Kasumi-1 (cell line): ENCODE data around the gene CIAO3.

Experiments used
- DNase-seq, 2 experiments: peaks; one replicate each; lab custom pipeline; 2025; lab: John Stamatoyannopoulos, UW

The CIAO3 gene

DNA sequence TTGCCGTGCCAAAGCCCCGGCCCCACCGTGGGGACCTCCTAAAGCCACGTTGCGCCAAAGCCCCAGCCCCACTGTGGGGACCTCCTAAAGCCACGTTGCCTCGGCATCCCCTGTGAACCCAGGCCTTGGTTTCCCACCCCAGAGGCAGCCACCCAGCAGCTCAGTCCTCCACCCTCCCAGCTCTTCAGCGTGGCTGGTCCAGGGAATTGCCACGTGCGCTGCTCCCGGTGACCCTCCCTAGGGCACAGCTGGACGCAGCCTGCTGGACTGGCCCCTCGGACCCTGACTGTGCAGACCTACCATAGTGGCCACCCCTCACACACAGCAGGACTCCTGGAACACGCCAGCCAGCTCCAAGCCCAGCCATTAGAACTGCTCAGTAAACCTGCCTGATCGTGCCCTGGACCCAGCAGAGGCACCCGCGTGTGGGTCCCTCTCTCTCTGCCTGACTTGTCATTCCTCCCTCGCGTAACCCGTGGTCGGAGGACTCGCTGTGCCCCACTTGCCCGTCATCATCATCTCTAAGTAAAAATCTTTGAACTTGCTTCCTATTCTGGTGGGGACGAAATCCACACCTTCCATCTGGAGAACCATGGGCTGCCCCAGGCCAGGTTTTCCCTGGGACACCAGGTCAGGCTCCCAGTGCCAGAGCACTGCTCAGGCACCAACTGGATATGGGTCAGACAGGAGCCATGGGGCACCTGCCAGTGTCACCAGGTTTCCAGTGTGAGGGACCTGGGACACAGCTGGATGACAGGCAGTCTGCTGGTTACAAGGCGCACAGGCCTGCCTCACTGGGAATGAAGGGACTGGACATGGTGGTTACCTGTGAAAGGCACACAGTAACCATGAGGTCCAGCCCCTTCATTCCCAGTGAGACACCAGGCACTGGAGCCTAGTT, 5.6 kb downstream of the CIAO3 start:
- no peak for DNase-seq

DNA sequence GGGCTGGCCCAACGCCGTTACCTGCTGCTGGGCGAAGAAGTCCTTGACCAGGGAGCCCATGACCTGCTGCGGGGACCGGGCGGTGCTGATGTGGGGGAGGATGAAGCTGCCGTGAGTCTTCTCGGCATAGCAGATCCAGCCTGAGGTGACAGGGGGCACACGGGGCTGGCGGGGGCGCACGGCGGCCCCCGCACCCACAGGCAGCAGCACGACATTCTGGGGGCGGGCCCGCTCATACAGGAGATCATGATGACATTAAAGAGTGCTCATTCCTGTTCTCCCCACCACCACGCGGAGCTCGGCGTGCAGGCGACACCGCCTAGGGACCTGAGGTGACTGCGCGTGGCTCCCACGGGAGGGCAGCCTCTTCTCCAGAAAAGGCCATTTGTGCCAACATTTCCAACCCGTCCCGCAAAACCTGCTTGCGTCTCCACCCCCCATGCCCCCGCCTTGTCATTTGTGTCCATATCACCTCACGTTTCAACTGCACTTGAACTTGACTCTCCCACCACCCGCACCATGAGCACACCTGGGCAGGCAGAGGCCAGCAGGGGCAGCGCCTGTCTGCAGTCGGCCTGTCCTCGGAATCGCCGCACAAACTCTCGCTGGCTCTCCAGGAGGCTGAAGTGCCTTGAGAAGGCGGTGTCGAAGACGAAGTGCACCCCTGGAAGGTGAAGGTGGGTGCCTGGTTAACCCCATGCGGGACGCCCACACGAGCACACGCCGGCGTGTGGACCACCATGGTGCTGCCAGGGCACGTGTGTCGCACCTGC, 6.4 kb downstream of the CIAO3 start:
- DNase-seq: no peak

DNA sequence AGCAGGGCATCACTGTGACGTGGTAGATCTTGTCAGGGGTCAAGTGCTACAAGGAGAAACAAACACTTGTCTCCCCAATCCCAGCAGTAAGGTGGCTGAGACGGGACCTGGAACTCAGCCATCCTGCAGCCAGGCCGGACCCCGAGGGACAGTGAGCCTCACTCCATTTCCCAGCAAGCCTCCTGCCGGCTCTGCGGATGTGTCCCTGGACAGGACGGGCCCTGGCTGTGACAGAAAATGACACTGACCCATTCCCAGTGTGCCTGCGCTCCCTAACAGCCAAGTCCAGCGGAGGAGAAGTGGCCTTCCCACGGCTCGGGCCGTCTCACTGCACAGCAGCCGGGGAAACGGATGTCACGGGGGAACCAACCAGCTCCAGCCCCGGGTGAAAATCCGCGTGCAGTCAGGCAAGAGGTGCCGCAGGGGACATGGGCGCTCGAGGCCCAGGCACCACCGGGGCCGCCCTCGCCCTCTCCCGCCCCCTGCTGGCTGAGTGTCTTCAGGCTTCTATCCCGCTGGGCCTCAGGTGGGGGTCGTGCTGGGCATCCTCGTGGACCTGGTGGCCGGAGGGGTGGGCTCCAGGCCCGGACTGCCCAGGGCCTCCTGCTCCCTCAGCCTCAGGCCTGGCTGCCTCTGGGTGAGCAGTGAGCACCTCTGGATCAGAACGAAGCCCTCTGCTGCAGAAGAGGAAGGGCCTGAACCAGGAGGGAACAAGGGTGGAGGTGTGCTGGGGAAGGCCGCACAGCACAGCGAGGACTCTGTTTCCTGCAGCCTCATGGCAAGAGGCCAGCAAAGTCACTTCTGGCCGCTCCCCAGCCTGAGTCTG, 7.2 kb downstream of the CIAO3 start:
- no peak for DNase-seq

DNA sequence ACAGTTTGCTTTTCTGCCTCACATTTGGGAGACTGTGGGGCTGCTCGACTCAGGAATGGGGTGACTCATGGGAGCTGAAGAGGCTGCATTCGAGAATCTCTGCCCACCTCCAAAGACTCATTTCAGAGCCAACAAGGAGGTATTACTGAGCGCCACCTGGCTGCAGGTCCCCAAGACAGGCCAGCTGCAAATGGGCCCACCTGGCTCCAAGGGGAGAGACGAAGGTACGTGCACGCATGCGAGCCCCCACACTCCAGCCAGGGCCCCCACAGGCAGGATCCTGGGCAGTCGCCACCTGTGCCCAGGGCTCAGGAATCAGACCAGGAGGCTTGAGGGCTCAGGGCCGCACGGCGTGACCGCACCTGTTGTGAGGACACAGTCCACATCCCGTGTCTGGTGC, 7.9 kb downstream of the CIAO3 start:
- no peak for DNase-seq

DNA sequence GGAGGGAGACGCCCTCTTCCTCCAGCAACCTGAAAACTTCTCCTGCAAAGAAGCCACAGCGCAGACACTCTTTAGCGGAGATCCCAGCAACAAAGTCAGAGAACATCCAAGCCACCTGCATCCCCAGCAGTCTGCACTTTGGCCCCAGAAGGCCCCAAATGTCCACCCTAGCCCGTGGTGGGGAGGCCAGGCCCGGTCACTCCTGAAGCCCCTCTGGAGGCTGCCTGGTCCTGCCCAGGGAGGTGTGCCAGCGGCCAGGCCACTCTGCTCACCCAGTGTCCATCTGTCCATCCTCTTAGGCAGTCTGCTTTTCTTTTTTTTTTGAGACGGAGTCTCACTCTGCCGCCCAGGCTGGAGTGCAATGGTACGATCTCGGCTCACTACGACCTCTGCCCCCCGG, 8.5 kb downstream of the CIAO3 start:
- DNase-seq: no peak

DNA sequence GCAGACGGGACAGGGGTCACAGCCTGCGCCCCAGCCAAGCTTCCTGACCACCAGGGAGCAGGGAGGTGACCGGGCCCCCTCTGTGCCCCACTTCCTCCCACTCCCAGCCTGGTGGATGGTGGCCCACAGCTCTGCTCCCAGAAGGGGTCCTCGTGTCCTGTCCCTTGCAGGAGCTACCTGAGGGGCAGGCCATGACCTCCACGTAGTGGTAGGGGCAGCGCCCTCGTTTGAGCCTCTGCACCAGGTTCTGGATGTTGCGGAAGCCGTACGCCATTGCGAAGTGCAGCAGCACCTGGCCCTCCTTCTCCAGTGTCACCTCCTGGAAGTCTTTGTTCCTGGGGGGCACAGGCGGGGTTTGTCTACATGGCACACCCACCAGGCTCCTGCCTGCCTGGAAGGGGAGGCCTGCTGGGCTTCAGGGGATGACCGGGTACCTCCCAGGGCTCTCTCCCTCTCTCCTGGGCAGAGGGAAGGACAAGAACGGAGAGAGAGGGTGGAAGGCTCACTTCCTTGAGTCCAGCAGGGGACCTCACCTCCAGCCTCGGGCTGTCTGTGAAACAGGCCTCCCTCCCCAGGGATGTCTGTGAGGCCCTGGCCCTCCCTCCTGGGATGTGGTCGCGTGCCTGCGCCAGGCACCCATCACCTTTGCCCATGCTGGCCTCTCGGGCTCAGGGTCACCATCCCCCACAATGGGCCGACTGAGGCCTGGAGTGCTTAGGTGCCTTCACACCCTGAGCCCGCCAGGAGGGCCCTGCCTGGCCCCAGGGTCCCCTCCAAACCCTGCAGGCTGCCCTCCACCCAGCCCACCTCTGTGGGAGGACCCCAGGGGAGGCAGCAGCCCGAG, 9.9 kb downstream of the CIAO3 start:
- DNase-seq: no peak

DNA sequence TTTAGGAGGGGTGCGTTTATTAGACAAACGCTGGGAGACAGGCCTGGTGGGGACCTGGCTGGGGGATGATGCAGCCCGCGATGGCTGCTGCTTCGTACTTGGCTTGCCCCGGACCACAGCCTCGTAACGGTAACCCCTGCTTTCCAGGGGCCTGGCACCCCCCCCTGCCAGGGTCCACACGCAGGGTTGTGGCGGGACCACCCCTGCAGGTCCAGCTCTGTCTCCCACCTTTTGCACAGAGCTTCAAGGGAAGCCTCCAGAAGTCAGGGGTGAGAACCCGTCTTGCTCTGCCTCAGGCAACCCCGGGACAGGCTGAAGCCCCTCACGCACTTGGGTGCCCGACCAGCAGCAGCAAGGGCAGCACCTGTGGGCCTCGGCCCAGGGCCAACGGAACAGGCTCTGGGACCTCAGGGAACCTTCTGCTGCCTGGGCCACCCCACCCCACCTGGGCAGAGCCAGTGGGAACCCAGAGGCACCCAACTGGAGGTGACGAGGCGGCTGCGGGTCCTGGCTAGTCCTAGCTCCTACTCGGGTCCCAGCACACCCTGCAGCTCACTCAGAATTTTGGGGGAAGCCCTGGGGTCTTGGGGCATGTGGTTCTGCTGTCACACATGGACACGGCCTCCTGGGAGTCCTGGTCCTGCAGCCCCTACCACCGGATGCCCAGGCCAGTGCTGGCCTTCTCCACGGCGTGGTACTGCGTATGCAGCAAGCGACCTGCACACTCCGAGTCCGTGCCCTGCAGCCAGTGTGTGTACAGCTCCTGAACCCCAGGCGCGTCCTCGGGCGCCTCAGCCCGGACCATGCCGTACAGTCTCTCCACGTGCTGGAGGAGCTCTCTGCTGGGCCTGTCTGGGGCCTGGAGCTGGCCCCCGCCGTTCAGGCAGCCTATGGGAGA, 10.8 kb downstream of the CIAO3 start:
- DNase-seq: no peak

DNA sequence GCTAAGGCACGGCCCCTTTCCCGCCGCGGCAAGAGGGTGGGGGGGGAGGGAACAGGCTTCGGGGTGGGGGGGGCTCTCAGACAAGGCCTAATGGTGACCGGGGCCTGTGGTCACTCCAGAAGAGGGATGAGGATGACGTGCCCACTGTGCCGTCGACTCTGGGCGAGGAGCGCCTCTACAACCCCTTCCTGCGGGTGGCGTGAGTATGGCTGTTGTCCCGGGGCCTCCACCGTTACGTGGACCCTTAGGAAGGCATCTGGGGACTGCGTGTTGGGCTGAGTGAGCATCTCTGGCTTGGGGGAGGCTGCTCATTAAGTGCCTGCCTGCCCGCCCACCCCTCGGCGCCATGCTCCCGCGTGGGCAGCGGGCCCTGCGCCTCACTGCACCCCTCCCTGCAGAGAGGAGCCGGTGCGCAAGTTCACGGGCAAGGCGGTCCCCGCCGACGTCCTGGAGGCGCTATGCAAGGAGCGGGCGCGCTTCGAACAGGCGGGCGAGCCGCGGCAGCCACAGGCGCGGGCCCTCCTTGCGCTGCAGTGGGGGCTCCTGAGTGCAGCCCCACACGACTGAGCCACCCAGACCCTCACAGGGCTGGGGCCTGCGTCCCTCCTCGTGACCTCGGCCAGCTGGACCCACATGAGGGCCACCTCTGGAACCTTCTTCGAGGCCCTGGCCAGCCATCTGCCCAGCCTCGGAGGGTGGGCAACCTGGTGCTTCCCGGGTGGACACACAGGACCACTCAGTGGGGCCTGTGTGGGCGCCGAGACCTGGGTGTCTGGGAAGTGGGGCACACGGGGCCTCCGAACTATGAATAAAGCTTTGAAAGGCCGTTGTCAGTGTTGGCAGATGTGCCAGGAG, 11.7 kb downstream of the CIAO3 start:
- no peak for DNase-seq

DNA sequence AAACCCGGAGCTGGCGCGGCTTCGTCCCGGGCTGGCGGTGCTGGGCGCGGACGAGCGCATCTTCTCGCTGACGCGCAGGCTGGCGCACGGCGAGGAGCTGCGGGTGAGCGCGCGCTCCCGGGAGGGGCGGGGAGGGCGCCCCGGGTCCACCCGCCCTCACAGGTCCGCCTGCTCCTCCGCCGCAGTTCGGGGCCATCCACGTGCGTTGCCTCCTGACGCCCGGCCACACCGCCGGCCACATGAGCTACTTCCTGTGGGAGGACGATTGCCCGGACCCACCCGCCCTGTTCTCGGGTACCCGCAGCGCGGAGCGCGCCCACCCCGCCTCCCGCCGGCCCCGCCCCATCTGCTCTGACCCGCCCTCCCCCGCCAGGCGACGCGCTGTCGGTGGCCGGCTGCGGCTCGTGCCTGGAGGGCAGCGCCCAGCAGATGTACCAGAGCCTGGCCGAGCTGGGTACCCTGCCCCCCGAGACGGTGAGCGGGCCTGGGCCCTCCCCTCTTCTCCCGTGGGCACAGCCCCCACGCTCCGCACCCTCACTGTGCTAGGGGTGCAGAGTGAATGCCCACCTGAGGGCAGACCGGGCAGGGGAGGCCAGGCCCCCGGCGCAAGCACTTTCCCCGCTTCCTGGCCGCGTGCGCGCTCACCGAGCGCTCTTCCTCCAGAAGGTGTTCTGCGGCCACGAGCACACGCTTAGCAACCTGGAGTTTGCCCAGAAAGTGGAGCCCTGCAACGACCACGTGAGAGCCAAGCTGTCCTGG, 12.5 kb downstream of the CIAO3 start:
- DNase-seq: no peak

DNA sequence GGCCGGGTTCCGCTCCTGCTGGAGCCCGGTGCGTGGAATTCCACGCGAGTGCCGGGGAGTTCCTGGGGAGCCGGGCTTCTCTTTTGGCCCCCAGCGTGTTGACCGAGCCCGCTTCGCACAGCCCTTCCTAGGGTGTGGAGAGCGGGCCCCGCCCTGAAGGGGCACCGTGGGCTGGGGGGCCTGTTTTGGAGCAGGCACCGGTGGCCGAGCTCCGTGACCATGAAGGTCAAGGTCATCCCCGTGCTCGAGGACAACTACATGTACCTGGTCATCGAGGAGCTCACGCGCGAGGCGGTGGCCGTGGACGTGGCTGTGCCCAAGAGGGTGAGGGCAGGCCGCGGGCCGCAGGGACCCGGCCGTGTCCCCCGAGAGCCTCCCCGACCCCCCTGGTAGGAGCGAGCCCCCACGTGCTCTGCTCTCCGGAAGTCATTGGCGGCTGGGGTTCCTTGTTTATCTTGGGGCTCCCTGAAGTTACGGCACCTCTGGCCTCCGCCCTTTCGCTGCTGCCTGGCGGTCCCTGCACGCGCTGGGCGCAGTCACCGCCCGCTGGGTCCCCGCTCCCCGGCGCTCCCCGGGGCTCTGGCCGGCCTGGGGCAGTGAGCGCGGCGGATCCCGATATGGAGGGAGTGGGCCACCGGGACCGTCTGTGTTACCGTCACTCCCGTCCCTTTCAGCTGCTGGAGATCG, 13.4 kb downstream of the CIAO3 start:
- no peak for DNase-seq

DNA sequence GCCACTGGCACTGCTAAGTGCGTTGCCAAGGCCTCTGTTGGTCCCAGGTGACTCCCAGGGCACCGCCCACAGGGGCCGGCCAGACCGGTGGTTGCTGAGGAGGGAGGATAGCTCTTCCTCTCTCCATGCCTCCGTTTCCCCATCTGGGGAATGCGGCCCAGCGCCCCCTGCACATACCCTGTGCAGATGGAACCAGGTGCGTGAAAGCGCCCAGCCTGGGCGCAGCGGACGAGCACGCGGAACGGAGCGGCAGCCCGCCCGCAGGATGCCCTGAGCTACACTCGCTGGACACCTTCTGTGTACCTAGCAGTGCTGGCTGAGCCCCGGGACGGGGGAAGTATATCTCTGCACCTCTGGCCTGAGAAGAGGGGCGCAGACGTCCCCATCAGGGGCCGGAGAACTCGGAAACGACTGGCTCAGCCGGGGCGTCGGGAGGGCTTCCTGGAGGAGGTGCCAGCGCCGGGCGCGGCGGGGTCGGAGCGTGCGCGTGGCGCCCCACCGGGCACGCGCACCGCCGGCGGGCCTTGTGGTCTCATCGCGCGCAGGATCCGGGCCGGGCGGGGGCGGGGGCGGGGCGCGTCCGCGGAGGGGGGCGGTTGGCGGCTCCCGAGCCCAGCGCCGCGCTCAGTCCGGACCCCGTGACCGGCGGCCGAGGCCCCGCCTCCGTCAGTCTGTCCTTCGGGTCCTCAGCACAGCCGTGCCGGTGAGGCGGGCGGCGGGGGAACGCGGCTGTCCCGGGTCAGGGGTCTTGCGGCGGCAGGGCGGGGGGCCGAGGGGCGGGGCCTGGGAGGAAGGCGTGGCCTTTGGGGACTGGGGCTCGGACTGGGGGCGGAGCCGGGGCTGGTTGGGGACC, 14.1 kb downstream of the CIAO3 start, which contains the start of the genes CCDC78 and HAGHL:
Gene CCDC78 (minus strand): TSS at position 6 of the 853 bp plus-strand sequence. CDS start 76 bp downstream, outside the sequence.
Gene HAGHL (plus strand): TSS at position 669 of the 853 bp plus-strand sequence. CDS start 404 bp downstream, outside the sequence.
- DNase-seq: no peak

DNA sequence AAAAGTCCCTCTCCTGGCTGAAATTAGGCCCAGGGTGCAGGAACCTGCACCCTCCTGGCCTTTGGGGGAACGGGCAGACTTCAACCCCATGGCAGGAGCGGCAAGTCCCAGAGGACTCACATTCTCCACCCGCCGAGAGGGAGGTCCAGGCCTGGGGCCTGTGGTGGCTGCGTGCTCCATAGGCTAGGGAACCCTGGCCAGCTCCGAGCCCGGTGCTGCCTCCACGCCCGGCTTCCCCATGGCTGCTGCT, 14.7 kb downstream of the CIAO3 start:
- no peak for DNase-seq

DNA sequence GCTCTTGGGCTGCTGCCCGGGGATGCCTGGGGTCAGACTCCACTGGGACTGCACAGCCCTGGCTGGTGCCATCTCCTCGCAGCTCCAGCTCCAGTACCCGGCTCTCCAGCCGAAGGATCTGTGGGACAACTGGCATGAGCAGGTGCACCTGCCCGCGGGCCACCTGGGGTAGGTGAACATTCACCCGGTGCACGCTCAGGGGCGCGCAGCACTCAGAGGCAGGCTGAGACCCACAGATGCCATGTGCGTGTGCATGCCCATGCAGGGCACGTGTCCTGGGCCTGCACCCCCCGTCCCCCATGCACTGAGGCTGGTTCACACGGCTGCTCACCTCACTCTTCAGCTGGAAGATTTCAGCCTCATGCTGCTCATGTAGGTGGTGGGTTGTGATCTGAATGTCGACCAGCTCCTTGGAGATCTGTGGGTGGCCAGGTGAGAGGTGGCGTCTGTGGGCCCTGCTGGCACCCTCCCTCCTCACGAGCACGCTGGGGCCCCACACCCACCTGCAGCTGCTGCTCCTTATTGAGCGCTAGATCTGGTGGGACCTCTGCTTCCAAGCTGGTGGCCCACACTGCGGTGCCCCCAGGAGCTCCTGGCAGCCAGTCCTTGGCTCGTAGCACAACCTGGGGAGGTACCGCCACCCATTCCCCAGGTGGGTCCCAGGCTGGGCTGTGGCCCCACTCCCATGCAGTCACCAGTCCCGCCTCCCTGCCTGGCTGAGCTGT, 15.2 kb downstream of the CIAO3 start:
- no peak for DNase-seq

DNA sequence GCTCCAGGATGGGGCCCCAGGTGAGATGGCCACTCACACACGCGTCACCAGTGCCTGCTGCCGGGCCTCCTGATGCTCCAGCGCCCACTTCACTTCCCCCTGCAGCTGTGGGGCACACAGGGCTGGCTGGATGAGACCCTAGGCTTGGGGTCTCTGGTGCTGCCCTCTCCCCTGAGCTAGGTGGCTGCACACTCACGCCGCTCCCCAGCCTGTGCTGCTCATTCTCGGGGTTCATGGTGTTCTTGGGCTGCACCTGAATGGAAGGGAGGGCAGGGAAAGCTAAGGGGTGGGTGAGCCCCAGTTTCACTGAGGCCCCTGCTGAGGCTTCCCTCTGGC, 15.8 kb downstream of the CIAO3 start:
- DNase-seq: no peak

DNA sequence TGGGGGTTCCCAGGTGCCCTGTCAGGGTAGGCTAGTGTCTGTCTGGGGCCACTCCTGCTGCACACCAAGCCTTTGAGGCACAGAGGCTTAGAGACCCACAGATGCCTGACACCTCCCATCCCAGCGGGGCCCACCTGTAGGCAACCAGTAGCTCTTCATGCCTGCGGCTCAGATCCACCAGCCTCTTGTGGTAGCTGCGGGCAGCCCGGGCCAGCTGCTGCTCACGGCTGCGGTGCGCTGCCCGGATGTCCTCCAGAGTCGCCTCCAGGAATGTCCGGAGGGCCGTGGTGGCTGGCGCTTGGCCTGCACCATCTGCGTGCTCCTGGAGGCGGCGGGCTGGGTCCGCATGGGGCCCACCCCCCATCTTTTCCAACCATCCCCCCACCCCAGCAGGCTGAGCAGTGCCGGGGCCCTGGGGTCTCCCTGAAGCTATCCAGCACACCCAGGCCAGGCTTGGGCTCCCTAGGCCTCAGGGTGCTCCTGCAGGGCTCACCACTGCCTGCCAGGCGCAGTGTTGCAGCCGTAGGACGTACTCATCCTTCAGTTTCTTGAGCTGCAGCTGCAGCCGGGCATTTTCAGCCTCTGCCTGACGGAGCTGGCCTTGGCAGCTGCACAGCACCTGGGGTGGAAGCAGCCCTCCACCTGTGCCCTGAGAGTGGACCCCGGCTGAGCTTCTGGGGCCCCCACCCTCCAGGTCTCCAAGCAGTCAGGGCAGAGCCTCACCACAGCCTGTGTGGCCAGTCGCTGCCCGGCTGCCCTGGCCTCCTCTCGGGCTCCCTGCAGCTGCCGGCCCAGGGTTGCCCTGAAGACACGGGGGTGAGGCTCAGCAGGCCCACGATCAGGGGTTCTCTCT, 16.4 kb downstream of the CIAO3 start:
- DNase-seq: no peak

DNA sequence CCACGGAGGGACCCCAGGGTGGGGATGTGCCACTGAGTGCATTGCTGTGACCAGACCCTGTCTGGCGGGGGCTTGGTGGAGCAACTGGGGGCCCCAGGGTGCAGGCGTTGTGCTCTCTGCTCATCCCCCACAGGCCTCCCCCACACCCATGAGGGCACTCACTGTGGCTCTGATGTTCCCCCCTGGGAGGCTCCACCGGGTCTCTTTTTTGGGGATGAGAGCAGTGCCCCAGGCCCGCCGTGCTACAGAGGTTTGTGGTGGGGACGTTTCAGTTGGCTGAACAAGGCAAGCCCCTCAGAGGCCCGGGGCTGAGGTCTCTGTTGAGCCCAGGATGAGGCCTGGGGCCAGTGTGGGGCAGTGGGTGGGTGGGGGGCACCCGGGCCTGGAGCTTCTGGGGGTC, 17.1 kb downstream of the CIAO3 start:
- no peak for DNase-seq
